ENCODE data around the gene KCNT2.
"Not testable (repeated sequence)": the region's sequence is repeated elsewhere in the genome, so short reads cannot be mapped to it uniquely, and the experiment has no call there.

KCNT2 gene

DNA sequence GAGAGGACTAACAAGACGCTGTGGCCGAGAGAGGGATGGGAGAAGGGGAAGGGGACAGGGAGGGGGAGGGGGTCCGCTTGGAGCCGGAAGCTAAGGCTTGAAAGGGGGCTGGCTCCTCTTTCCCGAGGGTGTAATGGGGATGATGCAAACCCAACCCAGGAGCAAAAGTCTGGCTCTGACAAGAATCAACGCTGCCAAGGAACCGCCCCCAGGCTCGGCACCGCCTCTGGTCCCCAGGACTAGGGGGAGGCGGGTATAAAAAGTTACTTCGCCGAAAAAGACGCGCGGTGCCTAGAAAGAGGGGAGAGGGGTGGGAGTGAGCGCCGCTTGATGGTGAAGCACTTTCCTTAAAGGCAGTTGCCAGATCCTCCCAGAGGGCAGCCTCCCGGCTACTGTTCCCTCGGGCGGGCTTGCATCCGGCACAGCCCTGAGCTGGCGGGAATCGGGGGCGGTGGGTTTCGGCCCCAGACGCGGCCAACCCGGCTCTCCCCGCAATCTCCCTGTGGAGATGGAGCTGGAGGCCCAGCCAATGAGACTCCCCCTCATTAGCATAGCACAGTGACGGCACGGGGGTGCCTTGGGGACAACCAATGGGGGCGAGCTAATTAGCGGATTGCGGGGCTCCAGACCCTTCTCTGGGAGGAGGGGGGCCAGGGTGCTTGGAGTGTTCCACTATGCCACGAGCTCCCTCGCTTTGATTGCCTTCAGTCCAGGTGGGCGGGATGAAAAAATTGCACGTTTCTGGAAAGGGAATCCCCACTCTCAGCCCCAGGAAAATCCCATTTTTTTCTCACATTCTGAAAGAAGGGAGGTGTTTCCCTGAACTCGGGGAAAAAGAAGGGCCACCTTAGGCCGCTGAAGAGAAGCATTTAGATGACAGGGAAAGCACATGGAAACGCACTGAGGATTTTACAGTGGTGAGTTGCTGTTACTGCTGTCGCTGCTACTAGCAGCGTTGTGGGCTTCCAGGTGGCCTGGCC is at the start of gene KCNT2:
Gene KCNT2, minus strand, starts transcription at position 51 of the 980 bp plus-strand sequence. CDS start 131 bp downstream, outside the sequence.
- peak; percentile 8 for DNase-seq

DNA sequence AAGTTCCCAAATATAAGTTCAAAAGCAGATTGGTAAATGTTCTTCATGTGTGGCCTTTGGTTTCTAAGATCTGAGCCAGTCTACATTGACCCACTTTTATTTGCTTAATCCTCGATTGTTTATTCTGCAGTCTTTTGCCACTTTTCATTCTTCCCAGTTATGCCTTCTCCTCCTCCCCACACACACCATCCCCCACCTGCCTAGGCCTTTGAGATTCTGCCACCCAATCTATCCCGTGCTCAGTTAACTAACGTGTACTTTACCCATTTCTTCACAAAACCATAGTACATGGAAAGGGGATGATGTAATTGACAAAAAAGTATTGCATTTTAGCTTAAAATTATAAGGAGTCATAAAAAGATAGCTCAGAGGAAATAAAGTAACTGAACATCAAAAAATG is 47.3 kb upstream of the KCNT2 start:
- no peak for DNase-seq

DNA sequence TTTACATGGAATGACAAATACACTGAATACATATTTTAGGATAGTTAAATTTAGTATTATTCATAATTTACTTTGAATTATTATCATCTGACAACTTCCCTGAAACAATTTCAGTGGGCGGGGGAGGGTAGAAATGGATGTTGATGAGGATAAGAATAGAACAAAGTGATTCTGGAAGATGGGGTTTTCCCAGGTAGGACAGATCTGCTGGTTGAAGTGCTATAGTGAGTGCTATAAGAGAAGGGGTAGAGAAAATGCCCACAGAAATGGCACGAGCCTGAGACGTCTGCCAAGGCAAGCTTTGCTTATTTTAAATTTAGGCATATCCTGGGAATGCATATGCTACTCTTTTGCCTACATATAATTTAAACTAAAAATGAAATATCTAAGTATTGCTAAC is 46.8 kb upstream of the KCNT2 start:
- no peak for DNase-seq

DNA sequence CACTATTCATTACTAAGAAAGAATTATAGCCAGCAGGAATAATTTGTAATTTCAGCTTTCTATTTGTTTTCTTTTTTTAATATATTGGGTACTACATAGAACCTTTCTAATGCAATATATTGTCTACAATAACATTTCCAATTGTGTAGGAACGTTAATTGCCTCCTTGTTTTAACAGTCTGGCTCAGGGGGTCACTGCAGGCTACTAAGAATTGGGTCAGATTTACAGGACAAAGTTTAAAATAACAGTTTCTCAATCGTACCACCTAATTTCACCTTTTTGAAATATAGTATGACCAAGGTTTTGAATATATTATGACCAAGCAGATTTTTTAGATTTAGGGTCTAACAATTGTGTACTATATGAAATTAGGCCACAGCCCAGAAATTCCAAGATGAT is 46.0 kb upstream of the KCNT2 start:
- no peak for DNase-seq

DNA sequence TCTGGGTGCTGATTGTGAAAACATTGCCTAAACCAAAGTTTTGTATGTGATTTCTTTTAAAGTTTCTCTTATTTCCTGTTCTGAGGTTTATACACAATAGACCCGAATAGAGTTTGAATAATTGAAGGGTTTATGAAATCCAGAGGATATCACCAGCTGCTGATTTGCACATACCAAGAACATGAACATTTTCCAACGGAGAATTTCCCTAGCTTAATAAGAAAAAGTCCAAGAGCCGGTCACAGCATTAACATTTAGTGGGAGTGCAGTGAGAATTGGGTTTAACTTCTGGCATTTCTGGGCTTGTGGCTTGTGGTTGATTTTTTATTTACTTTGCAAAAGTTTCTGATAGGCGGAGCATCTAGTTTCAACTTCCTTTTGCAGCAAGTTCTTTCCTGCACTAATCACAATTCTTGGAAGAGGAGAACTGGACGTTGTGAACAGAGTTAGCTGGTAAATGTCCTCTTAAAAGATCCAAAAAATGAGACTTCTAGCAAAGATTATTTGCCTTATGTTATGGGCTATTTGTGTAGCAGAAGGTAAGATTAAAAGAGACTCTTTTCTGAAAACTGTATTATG is 43.5 kb upstream of the KCNT2 start, which contains the start of gene CFH:
Gene CFH, plus strand, starts transcription at position 407 of the 579 bp plus-strand sequence. Its CDS starts 75 bp downstream, at position 482.
- DNase-seq, result peak; percentile 15

DNA sequence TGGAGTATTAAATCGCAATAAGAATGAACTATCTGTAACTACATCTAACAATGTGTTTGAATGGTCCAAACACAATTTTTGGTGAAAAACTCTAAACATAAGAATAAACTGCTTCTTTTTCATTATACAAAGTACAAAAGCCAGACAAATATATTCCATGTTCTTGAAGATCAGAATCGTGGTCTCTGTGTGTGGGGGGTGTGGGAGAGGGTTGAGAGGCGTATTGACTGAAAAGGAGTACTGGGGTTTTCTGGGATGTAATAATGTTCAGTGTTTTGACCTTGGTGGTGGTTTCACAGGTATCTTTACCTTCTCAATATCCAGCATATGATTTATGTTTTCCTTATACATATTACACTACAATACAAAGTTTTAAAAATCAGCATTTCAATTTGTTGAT is 42.8 kb upstream of the KCNT2 start:
- no peak for DNase-seq

DNA sequence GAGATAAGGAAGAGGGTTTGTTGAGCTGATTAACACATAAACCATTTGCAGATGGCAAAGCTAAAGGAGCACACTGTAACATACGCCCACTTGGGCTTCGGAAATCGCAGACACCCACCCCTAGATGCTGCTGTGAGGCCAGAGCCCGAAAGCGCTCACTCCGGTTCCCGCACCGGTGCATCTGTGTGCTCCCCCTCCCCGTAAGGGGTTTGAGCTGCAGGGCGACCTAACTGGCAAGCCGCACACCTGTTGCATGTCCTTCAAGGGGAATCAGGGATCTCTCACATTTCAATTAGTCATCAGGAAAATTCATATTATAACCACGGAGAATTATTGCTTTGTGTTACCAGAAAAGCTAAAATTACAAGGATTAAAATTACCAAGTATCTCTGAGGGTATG is 42.2 kb upstream of the KCNT2 start:
- no peak for DNase-seq

DNA sequence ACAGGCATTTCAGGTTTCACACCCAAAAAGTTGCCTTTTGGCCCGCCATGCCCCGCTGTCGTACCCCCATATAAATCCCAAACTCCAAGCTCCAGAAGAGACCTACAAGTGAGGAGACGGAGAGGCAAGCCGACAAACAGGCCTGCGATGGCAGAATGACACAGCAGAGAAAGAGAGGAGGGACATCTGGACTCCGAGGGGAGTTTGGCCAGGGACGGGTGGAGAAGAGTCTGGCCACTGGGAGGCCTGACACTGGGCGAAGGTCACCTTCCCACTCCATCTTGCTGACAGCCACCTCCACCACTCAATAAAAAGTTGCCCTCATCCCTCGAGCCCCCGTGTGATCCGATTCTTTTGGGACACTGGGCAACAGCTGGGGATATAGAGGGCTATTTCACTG is 41.8 kb upstream of the KCNT2 start:
- DNase-seq, result no peak

DNA sequence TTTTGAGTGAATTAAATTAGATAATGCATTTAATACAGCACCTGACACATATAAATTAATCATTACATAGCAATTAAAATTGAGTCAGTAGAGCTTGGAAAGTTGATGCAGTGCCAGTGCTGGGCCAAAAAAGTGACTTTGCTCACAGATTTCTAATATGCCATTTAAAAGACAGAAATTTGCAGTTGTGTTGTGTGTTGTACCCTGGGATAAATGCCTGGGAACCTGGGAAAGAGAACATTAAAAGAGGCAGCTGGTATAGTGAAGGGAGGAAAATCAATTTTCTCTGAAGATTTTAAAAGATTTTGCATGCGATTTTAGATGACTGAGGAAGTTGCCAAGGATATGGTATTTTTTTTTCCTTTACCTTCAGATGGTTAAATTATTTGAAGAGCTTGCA is 32.7 kb upstream of the KCNT2 start:
- no peak for DNase-seq

DNA sequence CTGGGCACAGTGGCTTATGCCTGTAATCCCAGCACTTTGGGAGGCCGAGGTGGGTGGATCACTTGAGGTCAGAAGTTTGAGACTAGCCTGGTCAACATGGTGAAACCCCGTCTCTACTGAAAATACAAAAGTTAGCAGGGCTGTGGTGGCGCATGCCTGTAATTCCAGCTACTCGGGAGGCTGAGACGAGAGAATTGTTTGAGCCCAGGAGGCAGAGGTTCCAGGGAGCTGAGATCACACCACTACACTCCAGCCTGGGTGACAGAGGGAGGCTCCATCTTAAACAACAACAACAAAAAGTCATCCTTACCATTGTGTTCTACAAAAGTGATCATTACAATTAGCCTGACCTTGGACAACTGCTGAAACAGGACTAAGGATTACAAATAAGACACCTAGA is 31.1 kb upstream of the KCNT2 start:
- DNase-seq, result not testable (repeated sequence)

DNA sequence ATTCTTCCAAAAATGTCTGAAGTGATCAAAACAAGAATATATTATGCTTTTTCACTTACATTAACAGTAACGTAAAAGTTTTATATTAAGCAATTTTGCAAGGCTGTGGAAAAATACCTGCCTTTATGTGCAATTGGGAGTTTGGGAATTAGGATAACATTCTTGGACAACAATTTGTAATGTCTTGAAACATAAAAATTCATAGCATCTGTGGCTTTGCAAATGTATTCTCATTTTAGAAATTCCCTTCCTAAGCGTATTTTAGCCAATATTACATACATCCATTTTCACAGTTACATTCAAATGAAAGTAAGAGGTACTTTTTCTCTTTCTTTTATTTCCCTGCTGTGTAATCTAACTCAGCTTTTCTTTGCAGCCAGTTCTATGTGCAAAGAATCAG is 30.2 kb upstream of the KCNT2 start:
- DNase-seq, result no peak

DNA sequence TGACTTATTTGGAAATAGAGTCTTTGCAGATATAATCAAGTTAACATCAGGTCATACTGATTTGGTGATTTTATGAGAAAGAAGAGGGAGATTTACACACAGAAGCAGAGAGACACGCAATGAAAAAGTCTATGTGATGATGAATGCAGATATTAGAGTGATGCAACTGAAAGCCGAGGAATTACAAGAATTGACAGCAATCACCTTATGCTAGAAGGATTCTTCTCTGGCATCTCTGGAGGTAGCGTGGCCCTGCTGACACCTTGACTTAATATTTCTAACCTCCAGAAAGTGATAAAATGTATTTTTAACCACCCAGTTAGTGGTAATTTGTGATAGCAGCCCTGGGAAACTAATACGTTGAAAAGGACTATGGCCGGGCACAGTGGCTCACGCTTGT is 29.4 kb upstream of the KCNT2 start:
- no peak for DNase-seq

DNA sequence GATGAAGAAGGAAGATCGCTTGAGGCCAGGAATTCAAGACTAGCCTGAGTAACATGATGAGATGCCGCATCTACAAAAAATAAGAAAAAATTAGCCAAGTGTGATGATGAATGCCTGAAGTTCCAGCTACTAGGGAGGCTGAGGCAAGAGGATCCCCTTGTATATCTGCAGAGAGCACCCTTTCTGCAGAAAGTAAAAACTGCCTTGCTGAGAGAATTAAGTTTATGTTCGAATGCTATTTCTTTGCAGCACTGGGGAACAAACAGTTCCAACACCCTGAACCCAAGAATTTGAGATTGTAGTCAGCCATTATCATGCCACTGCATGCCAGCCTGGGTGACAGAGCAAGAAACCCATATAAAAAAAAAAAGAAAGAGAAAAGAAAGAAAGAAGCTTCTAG is 20.6 kb upstream of the KCNT2 start:
- no peak for DNase-seq

DNA sequence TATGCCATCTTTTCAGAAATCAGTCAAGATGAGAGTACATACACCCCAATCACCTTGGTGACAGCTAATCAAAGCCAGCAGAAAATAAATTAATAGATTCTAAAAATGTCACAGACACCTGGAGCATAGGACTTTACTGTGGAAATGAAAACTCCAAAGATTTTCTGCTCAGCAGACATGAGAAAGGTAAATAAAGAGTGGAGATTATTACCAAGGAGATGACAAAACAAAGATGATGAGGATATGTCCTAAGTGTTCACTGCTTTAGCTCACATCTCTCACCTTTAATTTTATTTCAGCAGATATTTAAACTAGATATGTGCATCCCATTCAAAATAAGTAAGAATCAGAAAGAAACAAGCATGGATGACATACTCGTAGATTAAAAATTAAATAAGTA is 14.8 kb upstream of the KCNT2 start:
- no peak for DNase-seq

DNA sequence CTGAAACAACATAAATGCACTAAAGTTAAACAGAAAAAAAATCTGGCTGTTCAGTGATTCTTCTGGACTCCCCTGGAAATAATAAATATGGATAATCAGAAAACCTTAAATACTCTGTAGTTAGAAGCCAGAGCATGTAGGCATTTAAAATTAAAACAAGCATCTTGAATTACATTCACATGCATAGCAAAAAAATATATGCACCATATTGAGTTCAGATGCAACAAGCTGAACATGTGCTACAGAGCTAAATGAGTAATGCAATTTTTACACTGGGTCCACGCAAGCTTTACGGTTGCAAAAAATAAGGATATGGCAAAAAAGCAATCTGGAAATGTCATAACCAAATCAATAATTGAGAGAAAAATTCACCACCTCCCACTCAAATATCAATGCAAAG is 11.5 kb upstream of the KCNT2 start:
- DNase-seq, result no peak

DNA sequence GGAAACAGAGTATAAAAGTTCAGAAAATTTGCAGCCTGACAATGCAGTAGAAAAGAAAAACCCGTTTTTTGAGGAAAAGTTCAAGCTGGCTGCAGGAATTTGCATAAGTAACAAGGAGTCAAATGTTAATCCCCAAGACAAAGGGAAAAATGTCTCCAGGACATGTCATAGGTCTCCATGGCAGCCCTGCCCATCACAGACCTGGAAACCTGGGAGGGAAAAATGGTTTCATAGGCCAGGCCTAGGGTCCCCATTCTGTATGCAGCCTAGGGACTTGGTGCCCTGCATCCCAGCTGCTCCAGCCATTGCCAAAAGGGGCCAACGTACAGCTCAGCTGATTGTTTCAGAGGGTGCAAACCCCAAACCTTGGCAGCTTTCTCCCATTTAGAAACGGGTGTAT is 3.6 kb upstream of the KCNT2 start:
- DNase-seq, result no peak

DNA sequence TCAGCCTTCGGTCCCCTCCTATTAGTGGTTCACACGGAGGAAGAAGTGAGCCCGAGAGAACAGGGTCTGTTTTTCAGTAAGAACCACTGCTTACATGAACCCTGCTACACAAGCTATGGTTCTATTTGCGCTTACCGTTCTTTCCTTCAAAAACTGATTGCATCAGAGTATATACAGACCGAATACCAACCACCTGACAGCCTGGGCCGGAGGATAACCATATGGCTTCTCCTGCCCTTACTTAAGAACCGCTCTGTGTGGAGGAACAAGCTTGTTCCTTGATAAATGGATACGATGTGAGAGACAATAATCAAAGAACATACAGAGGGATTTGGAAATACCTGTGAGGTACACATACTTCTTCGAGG is 1.1 kb upstream of the KCNT2 start:
- no peak for DNase-seq

DNA sequence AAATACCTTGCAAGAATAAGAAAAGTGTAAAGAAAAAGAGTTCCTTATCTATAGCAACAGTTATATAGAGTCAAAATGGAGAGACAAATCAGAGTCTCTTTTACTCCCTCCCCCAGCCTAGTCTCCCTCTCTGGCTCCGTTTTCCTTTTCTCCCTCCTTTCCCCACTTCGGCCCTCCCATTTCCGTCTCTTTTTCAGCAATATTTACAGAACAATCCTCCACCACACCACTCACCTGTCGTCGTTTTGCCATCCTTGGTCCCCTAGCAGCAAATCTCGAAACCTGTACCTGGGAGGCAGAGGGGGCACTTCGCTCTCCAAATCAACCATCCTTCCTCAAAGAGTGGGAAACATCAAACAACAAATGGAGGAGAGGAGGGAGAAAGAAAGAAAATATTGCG is 259 bp downstream of the KCNT2 start:
- DNase-seq, result no peak

DNA sequence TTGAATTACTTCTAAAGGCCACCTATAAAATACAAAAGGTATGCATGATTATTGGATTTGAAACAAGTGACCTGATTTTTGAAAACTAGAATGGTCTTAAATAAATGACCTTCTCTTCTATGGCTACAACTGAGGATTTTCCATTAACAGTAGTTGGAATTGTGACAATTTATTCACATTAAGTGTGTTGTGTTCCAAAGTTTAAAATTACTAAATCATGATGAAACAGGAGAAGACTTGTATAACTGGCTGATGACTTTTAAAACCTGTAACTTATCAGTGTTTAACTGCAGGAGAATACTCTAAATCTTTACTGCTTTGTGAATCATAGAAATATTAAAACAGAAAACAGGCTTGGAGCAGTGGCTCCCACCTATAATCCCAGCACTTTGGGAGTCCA is 4.6 kb downstream of the KCNT2 start:
- no peak for DNase-seq

DNA sequence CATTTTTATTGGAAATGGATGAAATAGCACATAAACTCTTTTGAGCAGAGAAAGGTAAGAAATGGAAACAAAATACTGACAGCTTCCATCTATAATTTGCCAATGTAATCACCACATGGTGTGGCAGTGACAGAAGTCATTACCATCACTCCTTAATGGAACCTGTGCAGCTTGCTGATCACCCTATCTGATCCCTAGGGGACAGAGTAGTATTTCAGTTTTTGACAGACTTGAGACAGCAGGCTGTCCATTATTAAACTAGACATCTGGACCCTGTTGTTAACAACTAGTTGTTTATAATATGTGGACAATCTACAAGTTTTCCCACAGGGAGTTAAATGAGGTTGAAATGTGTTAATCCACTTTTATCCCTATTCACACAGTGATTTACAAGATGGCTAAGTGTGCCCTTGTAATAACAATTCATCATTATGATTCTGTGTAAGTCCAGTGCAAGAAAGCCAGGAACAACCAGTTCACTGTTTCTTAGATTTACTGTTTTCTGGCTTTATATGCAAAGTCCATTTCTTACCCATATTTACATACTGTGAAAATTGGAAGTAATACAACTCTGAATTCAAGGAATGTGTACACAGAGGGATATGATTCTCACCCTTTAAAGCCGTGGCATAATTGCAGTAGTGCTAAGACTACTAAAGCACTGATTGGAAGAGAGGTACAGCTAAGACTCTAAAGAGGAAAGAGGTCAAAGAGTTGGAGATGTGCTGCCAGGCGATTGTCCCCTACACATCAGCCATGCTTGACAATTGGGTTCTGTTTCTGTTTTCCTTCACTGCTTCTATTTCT is 9.1 kb downstream of the KCNT2 start:
- DNase-seq, result no peak

DNA sequence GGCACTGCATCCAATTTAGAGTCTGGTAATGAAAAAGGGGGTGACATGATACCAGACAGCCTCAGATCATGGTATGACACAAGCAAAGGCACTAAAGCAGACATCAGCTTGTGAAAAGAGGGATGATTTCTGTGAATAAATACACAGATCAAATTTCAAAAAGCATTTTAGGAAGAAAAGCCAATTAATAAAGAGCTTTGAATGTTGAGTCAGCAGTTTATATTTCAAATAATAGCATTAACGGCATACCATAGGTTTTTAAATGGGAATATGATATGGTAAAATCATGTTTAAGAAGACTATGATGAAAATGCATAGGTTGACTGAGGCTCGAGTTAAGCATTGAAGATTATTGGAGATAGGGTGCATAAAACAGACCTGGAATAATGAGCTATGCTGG is 13.5 kb downstream of the KCNT2 start:
- no peak for DNase-seq

DNA sequence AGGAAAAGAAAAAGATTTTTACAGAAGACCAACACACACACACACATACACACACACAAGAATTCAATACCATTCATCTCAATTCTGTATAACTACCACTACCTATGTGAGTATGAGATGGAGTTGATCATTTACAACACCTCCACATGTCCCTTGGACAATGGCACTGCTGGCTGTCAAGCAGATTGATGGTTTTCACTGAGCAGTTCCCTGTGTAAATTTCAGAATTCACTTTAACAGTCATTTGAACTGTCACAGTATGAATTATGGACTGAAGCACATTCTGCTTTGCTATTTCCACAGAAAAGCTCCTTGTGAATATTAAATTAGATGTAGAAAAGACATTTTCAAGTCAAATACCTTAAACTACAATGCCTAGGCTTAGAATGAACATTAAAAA is 14.3 kb downstream of the KCNT2 start:
- DNase-seq, result no peak

DNA sequence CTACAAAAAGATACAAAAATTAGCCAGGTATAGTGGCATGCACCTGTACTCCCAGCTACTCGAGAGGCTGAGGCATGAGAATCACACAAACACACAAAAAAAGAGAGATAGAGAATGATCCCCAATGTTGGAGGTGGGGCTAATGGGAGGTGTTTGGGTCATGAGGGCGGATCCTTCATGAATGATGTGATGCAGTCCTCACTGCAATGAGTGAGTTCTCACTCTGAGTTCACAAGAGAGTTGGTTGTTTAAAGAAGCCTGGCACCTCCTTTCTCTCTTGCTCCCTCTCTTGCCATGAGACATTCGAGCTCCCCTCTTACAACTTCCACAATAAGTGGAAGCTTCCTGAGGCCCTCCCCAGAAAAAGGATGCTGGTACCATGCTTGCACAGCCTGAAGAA is 17.3 kb downstream of the KCNT2 start:
- DNase-seq, result no peak
